CD4-positive, alpha-beta T cell treated with Interleukin-12 subunit alpha and Interleukin-12 subunit beta, for 1 hour (primary cell): ENCODE data around the gene VWC2.

Experiments
- DNase-seq: peaks from one replicate; pipeline ENCODE4 v3.0.0-alpha.2; 2020

The VWC2 gene

GRCh38 chr7:49773218-49773935, at the start of gene VWC2:
VWC2 (plus strand) TSS chr7:49773638; CDS start chr7:49775436, 1,798 bp downstream.
- no peak for DNase-seq

GRCh38 chr7:49724071-49724470, 49.4 kb upstream of the VWC2 start:
- no peak for DNase-seq

- DNase-seq: no peak
Observed at GRCh38 chr7:49731836-49732235, 41.6 kb upstream of the VWC2 start.

- no peak for DNase-seq
Observed at GRCh38 chr7:49762666-49763065, 10.8 kb upstream of the VWC2 start.

- DNase-seq: no peak
Observed at GRCh38 chr7:49763791-49764190, 9.6 kb upstream of the VWC2 start.

GRCh38 chr7:49766966-49767365, 6.5 kb upstream of the VWC2 start:
- no peak for DNase-seq

GRCh38 chr7:49767719-49768118, 5.7 kb upstream of the VWC2 start:
- DNase-seq: no peak

- DNase-seq: no peak
Observed at GRCh38 chr7:49768254-49768653, 5.2 kb upstream of the VWC2 start.

GRCh38 chr7:49768835-49769234, 4.6 kb upstream of the VWC2 start:
- no peak for DNase-seq

GRCh38 chr7:49769285-49769857, 4.1 kb upstream of the VWC2 start:
- DNase-seq: no peak

GRCh38 chr7:49770838-49771237, 2.6 kb upstream of the VWC2 start:
- DNase-seq: no peak

GRCh38 chr7:49771427-49772176, 1.8 kb upstream of the VWC2 start:
- DNase-seq: no peak

- no peak for DNase-seq
Observed at GRCh38 chr7:49772916-49773217, 571 bp upstream of the VWC2 start.

GRCh38 chr7:49773936-49774458, 559 bp downstream of the VWC2 start:
- no peak for DNase-seq

GRCh38 chr7:49774459-49775064, 1.1 kb downstream of the VWC2 start:
- no peak for DNase-seq

- no peak for DNase-seq
Observed at GRCh38 chr7:49775065-49775948, 1.9 kb downstream of the VWC2 start.

- no peak for DNase-seq
Observed at GRCh38 chr7:49775949-49776443, 2.6 kb downstream of the VWC2 start.

- DNase-seq: no peak
Observed at GRCh38 chr7:49776994-49777393, 3.6 kb downstream of the VWC2 start.

- no peak for DNase-seq
Observed at GRCh38 chr7:49778731-49779270, 5.4 kb downstream of the VWC2 start.

GRCh38 chr7:49780953-49781352, 7.5 kb downstream of the VWC2 start:
- DNase-seq: no peak

GRCh38 chr7:49781996-49782395, 8.6 kb downstream of the VWC2 start:
- DNase-seq: no peak

GRCh38 chr7:49783446-49783845, 10.0 kb downstream of the VWC2 start:
- no peak for DNase-seq
